CD4-positive, alpha-beta T cell (primary cell): ENCODE results near the gene ZNF385B. TPM values are rescaled to one million over a fixed set of nuclear protein-coding genes. Genes with fewer than 3 reads are reported as not detected.
"Not testable (repeated sequence)": the region's sequence is repeated elsewhere in the genome, so short reads cannot be mapped to it uniquely, and the experiment has no call there.

ENCODE experiments used
- ATAC-seq: fragments of 200-7000 bp; cut with Tn5 transposase; one replicate; pipeline ENCODE4 v1.10.0; 2022; ENCODE audit warnings: mild to moderate bottlenecking; ENCODE audit not compliant: poor library complexity
- CTCF ChIA-PET: fragments of 350-600 bp; sonication (Branson Sonifier 250); formaldehyde crosslinking; loops from one replicate; lab custom pipeline; 2021; ENCODE audit warnings: antibody characterized with exemption, inconsistent platforms; lab: Charles Lee
- POLR2A ChIA-PET: fragments of 350-600 bp; sonication (Branson Sonifier 250); formaldehyde crosslinking; loops from one replicate; lab custom pipeline; 2021; ENCODE audit warnings: antibody characterized with exemption, inconsistent platforms; lab: Charles Lee
- DNase-seq, 14 experiments: peaks; one replicate each; pipeline ENCODE4 v3.0.0-alpha.2; 2013 to 2020; ENCODE audit warnings: mixed read lengths in 2 of 14
- H3K27ac ChIP-seq, 2 donors: one replicate each; pipeline versions ENCODE4 v1.5.1 to v1.7.0; 2013; ENCODE audit warnings: low read length in 2 of 2, low read depth in 1 of 2, mild to moderate bottlenecking in 1 of 2
- H3K27me3 ChIP-seq, 2 experiments: 1 replicate in 1 of 2; 2 replicates in 1 of 2; pipeline versions ENCODE4 v1.6.1 to v1.7.0; 2013; ENCODE audit warnings: low read length in 2 of 2, control low read depth in 1 of 2, mild to moderate bottlenecking in 1 of 2, moderate library complexity in 1 of 2; ENCODE audit not compliant: insufficient read depth in 2 of 2, control insufficient read depth in 1 of 2
- H3K36me3 ChIP-seq: one replicate; pipeline ENCODE4 v1.6.1; 2013; ENCODE audit warnings: low read length, control low read depth; ENCODE audit not compliant: insufficient read depth
- H3K4me1 ChIP-seq: one replicate; pipeline ENCODE4 v1.6.1; 2013; ENCODE audit warnings: low read length, control low read depth; ENCODE audit not compliant: insufficient read depth
- H3K4me3 ChIP-seq: one replicate; pipeline ENCODE4 v1.5.1; 2013; ENCODE audit warnings: mild to moderate bottlenecking, low read length, moderate library complexity
- H3K9me3 ChIP-seq, 2 experiments: 1 replicate in 1 of 2; 2 replicates in 1 of 2; pipeline versions ENCODE4 v1.6.1 to v1.7.0; 2013; ENCODE audit warnings: low read length in 2 of 2, mild to moderate bottlenecking in 2 of 2, control low read depth in 1 of 2, moderate library complexity in 1 of 2; ENCODE audit not compliant: control insufficient read depth in 1 of 2, insufficient read depth in 1 of 2
- H3K27ac Mint-ChIP-seq: one replicate; pipeline ENCODE4 v1.8.0; 2020; ENCODE audit warnings: mixed read lengths
- H3K27me3 Mint-ChIP-seq: one replicate; pipeline ENCODE4 v1.8.0; 2021; ENCODE audit warnings: mixed read lengths
- H3K36me3 Mint-ChIP-seq: one replicate; pipeline ENCODE4 v1.8.0; 2021; ENCODE audit warnings: low read depth, mixed read lengths
- H3K4me1 Mint-ChIP-seq: one replicate; pipeline ENCODE4 v1.8.0; 2021; ENCODE audit warnings: low read depth, mixed read lengths
- H3K4me3 Mint-ChIP-seq: one replicate; pipeline ENCODE4 v1.8.0; 2020; ENCODE audit warnings: mild to moderate bottlenecking, mixed read lengths
- H3K9me3 Mint-ChIP-seq: one replicate; pipeline ENCODE4 v1.8.0; 2020; ENCODE audit warnings: mixed read lengths
- CTCF ChIP-seq: fragments of 200-600 bp; IDR thresholded peaks from one replicate; pipeline ENCODE4 v1.8.0; 2022; ENCODE audit warnings: antibody characterized with exemption, mild to moderate bottlenecking
- intact Hi-C, 2 experiments: fragments of 100-400 bp; cut with DNase I in 1 of 2; cut with micrococcal nuclease in 1 of 2; formaldehyde crosslinking; loops; one replicate each; pipeline versions ENCODE4 v1.15.1 to v1.9.0; 2023 to 2025; cut with DNase I, micrococcal nuclease
- total RNA-seq, 174 experiments: library from RNA in 2 of 174; stranded (reverse) in 2 of 174; gene quantifications; one replicate each; pipeline ENCODE4 v1.2.3 and lab custom pipeline; 2021 to 2026

Gene ZNF385B
- total RNA-seq, 2 experiments from 2014 or later, result not detected

- Histone ChIP-seq H3K27me3 (no peaks in the 10 kb centered on the region), H3K27ac (no peak overlapping the region), H3K4me3 (no peak overlapping the region), H3K9me3 (no peaks in the 10 kb centered on the region), H3K36me3 (no peaks in the 10 kb centered on the region), H3K4me1 (no peaks in the 10 kb centered on the region)
- CTCF ChIA-PET, result no interaction called here
- intact Hi-C loops, result no loop called here
- no peak for ATAC-seq
- TF ChIP-seq CTCF, result no peak
- Mint-ChIP-seq H3K36me3 (no peaks in the 10 kb centered on the region), H3K4me1 (no peaks in the 10 kb centered on the region), H3K27me3 (peaks cover 14% of the 10 kb centered on the region), H3K27ac (no peak overlapping the region), H3K4me3 (no peak overlapping the region), H3K9me3 (no peaks in the 10 kb centered on the region)
- no peak for DNase-seq
- POLR2A ChIA-PET, result no interaction called here
Observed at GRCh38 chr2:179467111-179467510, 394.3 kb downstream of the ZNF385B start.

- ChIA-PET CTCF (no interaction called here), POLR2A (no interaction called here)
- Mint-ChIP-seq H3K4me1 (no peaks in the 10 kb centered on the region), H3K36me3 (no peaks in the 10 kb centered on the region), H3K9me3 (no peaks in the 10 kb centered on the region), H3K27me3 (peaks cover 8% of the 10 kb centered on the region), H3K4me3 (no peak overlapping the region), H3K27ac (no peak overlapping the region)
- Histone ChIP-seq H3K27me3 (no peaks in the 10 kb centered on the region), H3K9me3 (no peaks in the 10 kb centered on the region), H3K4me3 (no peak overlapping the region), H3K4me1 (no peaks in the 10 kb centered on the region), H3K27ac (no peak overlapping the region), H3K36me3 (no peaks in the 10 kb centered on the region)
- TF ChIP-seq CTCF, result no peak
- intact Hi-C loops, result no loop called here
- no peak for DNase-seq
- ATAC-seq, result no peak
Observed at GRCh38 chr2:179461420-179461819, 400.0 kb downstream of the ZNF385B start.

- Histone ChIP-seq H3K27me3 (no peaks in the 10 kb centered on the region), H3K9me3 (no peaks in the 10 kb centered on the region), H3K36me3 (no peaks in the 10 kb centered on the region), H3K4me1 (no peaks in the 10 kb centered on the region), H3K27ac (no peak overlapping the region), H3K4me3 (no peak overlapping the region)
- intact Hi-C loops, result no loop called here
- H3K27me3 Mint-ChIP-seq, result peaks cover 5% of the 10 kb centered on the region
- no peak for TF ChIP-seq CTCF
- DNase-seq (no peak), ATAC-seq (no peak)
- H3K9me3 Mint-ChIP-seq, result no peaks in the 10 kb centered on the region
- CTCF ChIA-PET, result no interaction called here
- no peaks in the 10 kb centered on the region for H3K36me3 Mint-ChIP-seq
- POLR2A ChIA-PET, result no interaction called here
- no peak overlapping the region for H3K4me3 Mint-ChIP-seq
- no peaks in the 10 kb centered on the region for H3K4me1 Mint-ChIP-seq
- no peak overlapping the region for H3K27ac Mint-ChIP-seq
Observed at GRCh38 chr2:179460181-179460929, 401.1 kb downstream of the ZNF385B start.

- H3K4me1 ChIP-seq, H3K27ac Mint-ChIP-seq, H3K27me3 ChIP-seq, H3K4me3 Mint-ChIP-seq, H3K36me3 ChIP-seq, H3K4me3 ChIP-seq, H3K27me3 Mint-ChIP-seq, intact Hi-C loops, H3K9me3 Mint-ChIP-seq, H3K27ac ChIP-seq, H3K4me1 Mint-ChIP-seq, H3K9me3 ChIP-seq, DNase-seq, POLR2A ChIA-PET, ATAC-seq, CTCF ChIA-PET, H3K36me3 Mint-ChIP-seq: not testable (repeated sequence)
Observed at GRCh38 chr2:179458113-179458512, 403.3 kb downstream of the ZNF385B start.
